ENCODE results near the gene FAM186B.
A peak's percentile ranks its signal among the peaks of the same experiment; 100 is the strongest.

FAM186B gene

DNA sequence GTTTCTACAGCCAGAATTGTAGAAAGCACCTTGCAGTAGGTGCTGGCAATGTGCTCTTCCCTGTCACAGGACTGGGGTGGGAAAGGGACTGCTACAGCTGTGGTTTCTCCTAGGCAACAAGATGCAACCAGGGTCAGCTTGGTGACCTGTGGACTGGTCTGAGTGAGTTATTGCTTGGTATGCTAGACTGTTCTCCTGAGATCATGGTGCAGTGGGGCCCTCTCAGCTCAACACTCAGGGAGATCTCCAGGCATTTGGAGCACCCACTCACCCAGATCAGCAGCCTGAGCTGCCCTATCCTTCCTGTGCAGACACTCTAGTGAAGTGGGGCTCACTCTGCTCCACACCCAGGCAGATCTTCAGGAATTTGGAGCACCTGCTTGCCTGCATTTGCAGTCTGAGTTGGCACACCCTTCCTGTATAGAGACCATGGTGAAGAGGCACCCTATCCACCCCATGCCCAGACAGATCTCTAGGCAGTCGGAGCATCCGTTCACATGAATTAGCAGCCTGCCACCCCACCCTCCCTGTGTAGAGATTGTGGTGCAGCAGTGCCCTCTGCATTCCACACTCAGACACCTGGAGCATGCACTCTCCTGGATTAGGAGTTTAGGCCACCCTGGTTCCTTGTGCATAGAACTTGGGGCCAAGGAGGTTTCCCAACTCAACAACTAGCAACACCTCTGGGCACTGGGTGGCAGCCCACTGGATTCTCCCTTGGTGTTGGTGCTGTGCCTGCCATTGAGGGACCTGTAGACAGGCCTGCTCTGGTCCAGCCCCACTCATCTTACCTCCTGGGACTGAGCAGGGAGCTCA is 3.8 kb upstream of the FAM186B start:
- no peak for DNase-seq

DNA sequence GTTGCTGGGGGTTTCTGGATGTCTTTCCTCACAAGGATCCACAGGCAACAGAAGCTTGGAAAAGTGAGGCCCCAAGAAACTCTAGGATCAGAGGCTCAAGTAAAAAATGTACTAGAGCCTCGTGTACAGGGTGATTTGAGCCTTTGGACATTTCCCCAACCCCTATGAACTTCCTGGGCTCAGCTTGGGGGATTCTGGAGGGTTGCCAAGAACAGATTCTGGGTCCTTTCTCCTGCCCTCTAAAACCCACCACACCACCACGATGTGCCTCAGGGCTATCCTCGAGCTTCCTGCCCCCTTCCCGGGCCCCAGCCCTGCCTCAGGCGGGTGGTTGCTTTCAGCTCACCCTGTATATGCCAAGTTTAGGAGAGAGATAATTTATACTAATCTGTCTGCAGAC is 583 bp downstream of the FAM186B start:
- no peak for DNase-seq

DNA sequence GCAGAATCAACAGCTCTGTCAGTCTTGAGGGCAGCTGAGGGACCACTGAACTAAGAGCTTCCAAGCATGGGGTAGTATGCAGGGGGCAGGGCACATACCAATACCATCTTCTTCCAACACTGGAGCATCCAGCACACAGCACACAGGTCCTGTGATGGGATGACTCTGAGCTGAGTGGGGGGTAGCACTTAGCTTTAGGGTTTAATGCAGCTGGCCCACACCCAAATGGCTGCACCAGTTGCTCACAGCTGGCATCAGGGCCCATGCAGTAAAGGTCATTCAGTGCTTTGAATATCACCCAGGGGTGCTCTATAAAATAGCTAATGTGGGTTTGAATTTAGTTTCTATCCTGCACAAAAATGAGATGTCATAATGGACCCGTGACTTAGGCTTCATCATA is 1.7 kb downstream of the FAM186B start:
- DNase-seq = no peak

DNA sequence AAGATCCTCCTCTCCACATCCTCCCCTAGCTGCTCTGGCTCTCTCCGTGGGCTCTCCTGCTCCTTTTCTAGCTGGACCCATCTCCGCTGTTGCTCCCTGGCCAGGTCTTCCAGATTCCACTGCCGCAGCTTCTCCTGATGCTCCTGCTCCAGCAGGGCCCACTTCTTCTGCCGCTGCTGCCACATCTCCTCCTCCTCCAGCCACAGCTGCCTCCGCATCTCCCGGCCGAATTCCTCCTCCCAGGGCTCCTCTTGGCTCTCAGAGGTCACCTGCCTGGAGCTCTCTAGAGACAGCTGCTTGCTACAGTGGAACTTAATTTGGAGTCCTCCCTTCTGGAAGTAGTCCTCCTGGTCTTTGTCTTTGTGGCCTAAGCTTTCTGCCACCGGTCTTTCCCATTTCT is 5.5 kb downstream of the FAM186B start:
- DNase-seq = no peak

DNA sequence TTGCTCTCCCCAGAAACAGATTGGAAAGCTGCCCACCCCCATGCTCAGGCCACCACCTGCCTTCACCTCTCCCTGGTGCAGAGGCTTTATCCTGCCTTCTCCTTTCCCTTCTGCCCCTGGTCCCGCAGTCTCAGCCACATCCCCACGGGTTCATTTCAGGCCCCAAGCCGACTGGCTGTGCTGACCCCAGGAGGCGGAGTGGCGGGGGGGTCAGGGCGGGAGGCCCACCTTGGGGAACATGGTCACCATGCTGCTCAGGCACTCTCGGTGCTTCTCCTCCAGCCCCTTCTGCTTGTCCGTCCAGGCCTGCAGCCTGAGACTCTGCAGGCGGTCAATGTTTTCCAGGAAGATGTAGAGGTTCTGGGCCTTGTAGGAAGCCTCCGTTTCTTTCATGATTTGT is 6.9 kb downstream of the FAM186B start:
- DNase-seq = no peak

DNA sequence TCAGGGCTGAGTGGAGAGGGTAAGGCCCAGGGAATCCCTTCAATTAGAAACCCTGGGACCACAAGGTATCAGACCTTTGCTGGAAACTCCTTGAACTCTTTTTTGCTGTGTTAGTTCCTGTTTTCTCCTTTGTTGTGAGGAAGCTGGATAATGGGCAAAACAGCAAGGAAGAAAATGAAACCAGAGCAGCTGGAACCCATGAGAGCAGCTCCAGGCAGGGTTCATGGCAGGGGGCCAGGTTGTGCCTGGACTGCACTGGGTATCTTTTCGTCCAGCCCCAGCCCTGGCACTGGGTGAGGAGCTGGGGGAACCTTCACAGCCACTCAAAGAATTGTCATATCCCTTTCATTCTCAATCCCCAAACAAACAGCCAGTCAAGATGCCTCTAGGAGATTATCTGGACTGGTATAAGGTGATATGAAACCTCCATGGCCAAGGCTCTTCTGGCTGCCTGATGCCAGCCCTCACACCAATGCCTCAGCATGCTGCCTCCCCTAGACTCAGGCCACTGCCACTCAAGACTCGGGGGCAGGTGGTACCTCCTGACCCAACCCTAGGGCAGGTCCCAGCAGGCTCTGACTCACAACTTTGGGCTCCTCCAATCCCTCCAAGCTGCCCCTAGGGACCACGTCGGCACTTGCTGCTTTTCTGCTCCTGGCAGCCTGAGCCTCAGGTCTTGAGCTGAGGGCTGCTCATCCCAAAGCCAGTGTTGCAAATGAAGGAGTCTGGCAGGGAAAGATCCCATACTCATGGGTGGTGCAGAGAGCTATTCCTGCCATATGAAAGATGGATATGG is 16.5 kb downstream of the FAM186B start:
- no peak for DNase-seq

DNA sequence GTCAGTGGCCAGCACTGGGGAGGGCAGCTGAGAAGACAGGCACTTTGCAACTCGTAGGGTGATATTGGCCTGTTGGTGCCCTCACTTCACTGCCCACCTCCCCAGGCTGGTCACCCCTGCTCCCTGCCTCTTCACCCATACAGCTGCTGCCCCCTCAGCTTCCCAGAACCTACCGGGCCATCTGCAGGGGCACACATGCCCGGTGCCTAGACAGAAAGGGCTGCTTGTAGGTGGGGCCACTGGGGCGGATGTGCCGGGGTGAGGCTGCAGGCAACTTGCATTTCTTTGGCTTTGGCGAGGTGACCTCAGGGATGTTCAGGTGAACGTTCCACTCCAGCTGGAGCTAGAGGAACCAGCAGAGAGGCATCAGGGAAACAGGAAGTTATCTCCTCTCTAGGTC is 17.2 kb downstream of the FAM186B start:
- no peak for DNase-seq

DNA sequence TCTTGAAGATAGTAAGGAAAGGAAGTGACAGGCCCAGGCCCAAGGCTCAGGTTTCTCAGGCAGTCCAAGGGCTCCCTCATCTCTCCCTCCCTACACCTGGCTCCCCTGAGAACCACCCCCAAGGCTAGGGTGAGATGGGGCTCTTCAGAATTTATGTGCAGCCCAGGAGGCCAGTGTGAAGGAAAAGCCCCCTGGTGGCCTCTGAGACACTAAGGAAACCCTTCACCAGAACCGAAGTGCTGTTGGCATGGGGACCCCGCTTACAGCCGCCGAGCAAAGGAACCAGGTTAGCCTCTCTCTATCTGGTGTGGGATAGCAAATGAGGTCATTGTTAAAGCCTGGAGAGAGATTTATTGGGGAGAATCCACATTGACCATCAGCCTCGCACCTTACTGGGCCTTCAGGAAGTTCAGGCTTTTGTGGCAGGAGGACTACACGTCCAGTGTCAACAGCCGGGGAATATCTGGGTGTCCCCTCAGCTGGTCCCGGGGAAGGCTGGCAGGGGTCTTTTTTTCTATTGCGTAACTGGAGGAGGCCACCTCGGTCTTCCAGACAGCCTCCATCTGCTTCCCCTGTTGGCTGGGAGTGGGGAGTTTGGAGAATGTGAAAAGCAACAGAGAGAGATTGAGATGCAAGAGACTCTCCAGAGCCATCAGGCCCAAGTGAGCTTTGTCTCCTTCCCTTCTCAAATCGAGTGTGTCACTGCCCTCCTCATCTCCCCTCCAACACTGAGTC is 18.1 kb downstream of the FAM186B start:
- no peak for DNase-seq

DNA sequence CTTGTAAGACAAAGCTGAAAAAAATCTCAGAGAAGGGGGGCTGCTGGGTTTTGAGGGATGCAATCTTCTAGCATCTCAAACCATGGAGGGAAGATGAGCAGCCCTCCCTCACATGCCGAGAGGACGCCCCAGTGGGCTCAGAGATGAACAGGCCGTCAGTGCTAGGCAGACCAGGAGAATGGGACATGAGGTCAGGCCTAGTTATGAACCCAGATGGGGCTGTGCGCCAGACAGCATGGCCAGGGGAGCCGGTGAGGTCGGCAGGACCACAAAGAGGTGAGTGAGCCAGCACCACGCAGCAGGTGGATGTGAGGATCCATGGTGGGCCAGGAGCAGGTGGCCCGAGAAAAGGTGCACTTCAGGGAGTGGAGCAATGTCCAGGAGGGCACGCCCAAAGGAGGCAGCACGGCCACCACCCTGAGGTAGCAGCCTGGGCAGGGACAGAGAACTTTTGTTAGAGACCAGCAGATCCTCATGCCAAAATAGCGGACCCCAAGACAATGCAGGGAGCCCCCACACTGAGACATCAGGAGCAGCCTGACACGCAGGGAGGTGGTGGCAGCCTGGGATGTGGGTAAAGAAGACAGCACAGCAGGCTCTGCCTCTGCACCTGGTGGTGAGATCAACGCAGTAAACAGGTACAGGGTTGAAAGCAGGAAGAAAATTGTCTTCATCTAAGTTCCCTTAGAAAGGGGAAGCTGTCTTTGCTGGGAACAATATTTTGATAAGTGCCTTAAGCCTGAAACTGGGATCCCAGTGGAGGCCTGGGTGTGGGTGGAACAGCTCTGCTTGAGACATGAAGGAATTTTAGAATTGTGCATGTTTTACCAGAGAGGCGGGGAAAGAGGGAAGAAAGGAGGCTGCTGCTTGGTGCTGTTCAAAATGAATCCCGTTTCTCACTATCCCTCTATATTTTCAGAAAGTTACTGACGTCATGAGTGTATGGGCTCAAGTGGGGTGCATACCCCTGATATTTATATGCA is 19.7 kb downstream of the FAM186B start:
- no peak for DNase-seq

DNA sequence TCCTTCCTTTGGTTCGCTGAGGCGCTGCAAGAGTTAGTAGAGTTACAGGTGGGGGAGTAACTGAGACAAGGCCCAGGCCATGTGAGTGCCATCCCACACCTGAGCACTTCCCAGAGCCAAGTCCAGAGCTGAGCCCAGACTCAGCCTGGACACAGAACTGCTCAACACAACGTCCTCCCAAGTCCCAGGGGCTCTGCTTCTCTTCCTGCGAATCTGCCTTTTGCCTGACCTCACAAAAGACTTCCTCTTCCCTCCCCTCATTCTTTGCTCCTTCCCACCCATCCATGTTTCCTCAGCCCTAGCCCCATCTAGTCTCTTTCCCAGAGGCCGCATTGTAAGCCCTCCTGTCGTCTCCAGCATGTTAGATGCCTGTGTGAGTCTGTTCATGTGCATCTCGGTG is 20.8 kb downstream of the FAM186B start:
- DNase-seq = no peak

DNA sequence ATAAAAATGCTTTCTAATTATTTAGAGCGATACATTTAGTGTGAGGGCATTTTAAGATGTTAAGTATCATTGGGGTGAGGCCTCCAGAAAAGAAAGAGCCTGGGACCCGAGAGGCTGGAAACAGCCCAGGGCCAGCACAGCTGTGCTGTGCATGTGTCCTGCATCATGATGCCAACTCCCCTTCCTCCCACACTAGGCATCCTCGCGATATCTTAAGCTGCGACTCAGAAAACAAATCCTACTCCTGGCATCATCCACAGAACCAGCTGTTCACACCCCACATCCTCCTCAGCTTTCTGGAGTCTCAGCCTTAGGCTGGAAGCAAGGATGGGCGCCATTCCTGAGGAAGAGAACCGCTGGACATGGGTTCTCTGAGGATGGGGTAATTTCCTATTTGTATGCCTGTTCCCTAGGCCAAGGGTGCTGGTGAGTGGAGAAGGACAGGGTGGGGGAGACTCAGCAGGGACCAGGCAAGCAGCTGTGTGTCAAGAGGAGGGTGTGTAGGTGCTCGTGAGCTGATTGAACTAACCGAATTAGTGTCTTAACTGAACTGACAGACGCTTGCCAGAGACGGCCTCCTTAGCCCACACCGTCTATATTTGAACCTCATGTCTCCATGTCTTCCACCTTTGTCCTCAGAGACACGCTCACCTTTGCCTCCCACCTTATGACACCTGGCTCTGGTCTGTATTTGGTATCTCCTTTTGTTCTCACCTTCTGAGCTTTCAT is 21.9 kb downstream of the FAM186B start:
- DNase-seq = no peak

DNA sequence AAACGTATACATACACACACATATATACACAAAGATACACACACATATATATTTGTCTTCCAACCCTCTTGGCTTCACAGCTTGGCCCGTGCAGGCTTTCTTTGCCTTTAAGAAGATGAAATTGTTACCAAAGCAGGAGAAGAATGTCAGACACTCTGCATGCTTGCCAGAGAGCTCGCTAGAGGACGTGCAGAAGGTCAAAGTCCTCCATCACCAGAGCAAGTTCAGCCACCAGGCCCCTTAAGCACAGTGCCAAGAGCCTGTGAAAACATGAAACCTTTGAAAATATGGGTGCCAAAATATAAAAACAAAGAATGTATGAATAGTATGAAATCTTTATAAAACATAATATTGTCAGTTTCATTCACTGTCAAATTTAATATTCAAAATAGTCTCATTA is 22.6 kb downstream of the FAM186B start:
- no peak for DNase-seq

DNA sequence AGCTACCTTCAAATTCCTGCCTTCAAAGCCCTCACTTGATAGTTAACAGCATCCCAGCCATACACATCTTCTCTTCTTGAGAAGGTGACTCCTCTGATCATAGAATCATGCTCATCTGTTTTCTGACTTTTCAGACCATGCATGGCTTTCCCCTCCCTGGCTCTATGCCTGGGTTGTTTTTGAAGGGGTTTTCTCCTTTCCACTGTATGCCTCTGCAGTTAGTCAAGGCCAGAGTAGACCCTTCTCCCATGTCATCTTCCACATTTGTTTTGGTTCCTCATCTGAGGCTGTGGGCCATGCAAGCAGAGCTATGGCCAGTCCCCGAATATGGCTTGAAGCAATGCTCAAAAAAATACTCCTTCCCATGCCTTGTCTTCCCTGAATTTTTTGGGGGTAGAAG is 23.2 kb downstream of the FAM186B start:
- no peak for DNase-seq

DNA sequence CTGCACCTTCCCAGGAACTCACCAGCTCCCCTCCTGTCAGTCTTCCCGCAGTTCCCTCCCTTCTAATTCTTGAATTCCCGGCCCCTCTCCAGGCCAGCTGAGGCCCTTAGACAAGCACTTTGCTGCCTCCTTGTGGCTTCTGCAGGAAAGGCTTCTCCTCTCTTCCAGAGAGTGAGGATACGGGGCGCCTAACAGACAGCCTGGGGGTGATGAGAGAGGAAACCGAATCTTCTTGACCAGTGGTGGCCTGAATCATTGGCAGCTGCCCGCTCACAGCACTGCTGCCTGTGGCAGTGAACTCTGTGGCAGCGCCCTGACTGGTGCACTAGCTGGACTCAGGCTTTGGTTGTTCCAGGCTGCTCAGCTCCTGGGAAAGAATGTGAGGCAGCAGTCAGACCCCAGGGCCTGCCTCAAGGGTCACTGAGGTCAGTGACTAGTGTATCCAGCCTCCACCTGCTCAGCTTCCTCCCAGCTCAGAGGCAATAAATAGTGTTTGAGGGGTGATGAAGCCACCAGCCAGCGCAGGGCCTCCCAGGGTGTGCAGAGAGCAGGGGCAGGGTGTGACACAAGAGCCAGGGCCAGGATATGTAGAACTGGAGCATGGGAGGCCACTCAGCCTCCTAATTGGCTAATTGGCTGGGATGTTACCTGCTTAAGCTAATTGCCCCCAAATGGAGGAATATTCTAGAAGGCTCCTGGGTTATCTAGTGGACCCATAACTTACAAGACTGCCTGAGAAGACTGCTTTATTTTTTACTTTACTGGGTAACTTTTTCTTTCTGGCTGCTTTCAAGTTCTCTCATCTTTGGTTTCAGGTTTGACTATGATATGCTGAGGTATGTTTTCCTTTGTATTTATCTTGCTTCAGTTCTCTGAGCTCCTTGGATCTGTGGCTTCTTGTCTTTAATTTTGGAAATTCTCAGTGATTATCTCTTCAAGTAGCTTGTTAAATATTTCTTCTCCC is 24.6 kb downstream of the FAM186B start:
- DNase-seq = peak; percentile 54 to 66

DNA sequence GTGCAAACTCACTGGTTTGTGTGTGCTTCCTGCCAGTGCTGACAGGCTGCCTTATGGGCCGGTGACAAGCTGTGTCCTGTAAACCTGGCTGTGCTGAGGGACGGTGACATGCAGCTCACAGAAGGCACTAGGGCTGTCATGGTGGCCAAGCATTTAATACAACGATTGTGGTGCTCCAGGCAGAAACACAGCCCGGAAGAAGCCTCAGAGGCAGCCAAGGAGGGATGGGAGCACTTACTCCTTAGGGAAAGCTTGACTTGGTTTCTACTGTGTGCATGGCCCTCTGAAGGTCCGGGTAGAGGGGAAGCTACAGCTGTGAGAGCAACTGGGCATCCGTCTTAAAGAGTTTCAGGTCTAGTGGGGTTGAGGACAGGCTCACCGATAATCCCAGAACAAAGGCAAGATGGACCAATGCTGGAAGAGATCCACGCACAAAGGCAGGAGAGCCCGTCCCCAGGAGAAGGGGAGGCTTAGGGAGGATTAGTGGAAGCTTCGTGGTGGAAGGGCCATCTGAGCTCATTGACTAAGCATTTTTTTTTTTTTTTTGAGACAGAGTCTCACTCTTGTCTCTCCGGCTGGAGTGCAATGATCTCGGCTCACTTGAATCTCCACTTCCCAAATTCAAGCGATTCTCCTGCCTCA is 26.8 kb downstream of the FAM186B start:
- DNase-seq = no peak

DNA sequence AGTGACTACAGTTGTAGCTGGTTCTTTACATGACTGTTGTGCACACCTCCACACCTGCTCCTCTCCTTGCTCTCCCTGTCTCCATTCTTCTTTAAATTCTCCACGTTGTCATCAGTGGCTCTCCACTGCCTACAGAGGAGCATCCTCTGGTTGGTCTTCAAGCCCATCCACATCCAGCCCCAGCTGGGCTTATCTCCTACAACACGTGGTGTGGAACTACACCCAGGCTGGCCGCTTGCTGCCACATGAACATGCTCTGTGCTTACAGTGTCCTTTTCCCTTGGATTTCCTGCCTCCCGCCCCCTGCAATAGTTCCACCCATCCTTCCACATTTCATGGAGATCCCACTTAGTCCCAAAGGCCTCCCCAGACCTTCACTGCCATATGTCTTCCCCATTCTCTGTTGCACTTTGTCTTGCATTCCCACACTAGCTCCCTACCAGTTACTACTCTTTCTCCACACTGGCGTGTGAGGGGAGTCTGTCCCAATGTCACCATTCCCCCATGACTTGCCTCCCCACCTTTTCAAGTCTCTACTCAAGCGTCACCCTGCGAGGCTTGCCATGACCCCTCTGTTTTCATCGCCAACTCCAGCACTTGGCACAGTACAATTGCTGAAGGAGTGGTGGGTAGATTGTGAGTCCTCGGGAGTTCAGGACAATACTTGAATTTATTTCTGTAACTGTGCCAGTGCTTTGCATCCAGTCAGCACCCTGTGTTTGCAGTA is 27.7 kb downstream of the FAM186B start:
- DNase-seq = no peak

DNA sequence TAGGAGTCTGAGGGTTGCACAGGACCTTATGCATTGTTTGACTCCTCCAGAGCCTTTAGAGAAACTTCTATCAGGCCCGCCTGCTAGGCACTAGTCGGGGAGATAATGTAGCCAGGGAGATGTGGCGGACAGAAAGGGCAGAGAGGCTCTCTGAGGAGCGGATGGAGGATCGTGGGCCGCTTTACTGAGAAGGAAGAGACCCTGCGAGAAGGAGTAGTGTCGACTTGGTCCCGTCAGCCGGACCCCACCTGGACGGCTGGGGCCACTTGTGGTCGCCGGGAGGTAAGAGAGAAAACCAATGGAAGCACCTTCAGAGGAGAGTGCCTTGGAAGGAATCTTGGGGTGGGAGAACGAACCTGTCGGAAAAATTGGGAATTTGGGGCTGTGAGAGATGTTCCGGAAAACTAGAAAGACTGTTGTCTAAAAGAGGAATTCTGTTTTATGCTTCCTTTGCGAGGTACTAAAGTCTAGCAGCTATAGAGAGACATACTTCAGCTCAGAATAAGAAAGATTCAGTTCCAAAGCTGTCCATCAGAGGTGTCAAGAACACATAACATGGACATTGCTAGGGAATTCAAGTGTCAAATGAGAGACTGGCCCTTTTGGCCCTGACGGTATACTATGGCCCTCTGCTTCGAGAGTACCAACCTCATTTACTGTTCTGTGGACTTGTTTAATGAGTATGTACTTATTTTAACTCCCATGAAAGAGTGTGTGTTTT is 36.8 kb downstream of the FAM186B start:
- peak in 1 of 2 donors; percentile 16 for DNase-seq
